HepG2 (cell line): Measurements from ENCODE around the gene KCNJ14. TPM values are rescaled to one million over a fixed set of nuclear protein-coding genes. Genes with fewer than 3 reads are reported as not detected.

Source experiments
- ATM ChIP-seq: fragments of 450-650 bp; IDR thresholded peaks from 2 replicates; pipeline ENCODE4 v1.7.1; 2017; ENCODE audit warnings: mild to moderate bottlenecking, borderline replicate concordance
- CEBPG ChIP-seq: IDR thresholded peaks from 2 replicates; pipeline ENCODE4 v1.6.1; 2016
- ESRRA ChIP-seq: sonication (generic); formaldehyde crosslinking; IDR thresholded peaks from 2 replicates; pipeline ENCODE4 v1.5.1; 2020; ENCODE audit warnings: mild to moderate bottlenecking, low read depth, missing genetic modification reagents
- HNRNPLL ChIP-seq: fragments of 200-400 bp; formaldehyde crosslinking; IDR thresholded peaks from 2 replicates; pipeline ENCODE4 v1.6.1; 2017; ENCODE audit warnings: mild to moderate bottlenecking, low read depth, low read length; ENCODE audit not compliant: poor library complexity, severe bottlenecking
- KLF13 ChIP-seq: sonication (generic); formaldehyde crosslinking; IDR thresholded peaks from 2 replicates; pipeline ENCODE4 v1.4.0; 2020; ENCODE audit warnings: mild to moderate bottlenecking, missing genetic modification reagents
- RFX1 ChIP-seq: fragments of 450-650 bp; IDR thresholded peaks from 2 replicates; pipeline ENCODE4 v1.6.1; 2017
- ZBTB40 ChIP-seq, 2 experiments: fragments of 450-650 bp in 1 of 2; sonication (generic) in 1 of 2; formaldehyde crosslinking in 1 of 2; IDR thresholded peaks; 2 replicates each; pipeline versions ENCODE4 v1.6.1 to v1.8.0; 2016 to 2022; ENCODE audit warnings: antibody characterized with exemption in 1 of 2, mild to moderate bottlenecking in 1 of 2, missing genetic modification reagents in 1 of 2
- ZNF33A ChIP-seq: sonication (generic); formaldehyde crosslinking; IDR thresholded peaks from 2 replicates; pipeline ENCODE4 v1.5.1; 2020; ENCODE audit warnings: missing genetic modification reagents, mild to moderate bottlenecking, moderate library complexity, borderline replicate concordance
- polyA plus RNA-seq, 8 experiments: library from polyadenylated mRNA; depleted of rRNA in 3 of 8; stranded (reverse) in 7 of 8; unstranded in 1 of 8; fragments of >200 nt; fragmentation: Illumina TruSeq in 4 of 8; extraction: Trizol in 4 of 8; gene quantifications; 2 replicates each; pipeline versions ENCODE4 v1.2.1 to v1.2.3, GENCODE V29; 2011 to 2016; ENCODE audit warnings: low read depth in 4 of 8, missing spikeins in 1 of 8, mixed read lengths in 1 of 8; ENCODE audit not compliant: insufficient read depth in 1 of 8
- total RNA-seq, 5 experiments: library from RNA; depleted of rRNA; stranded (reverse); fragments of >200 nt; fragmentation: Illumina TruSeq; extraction: Trizol; gene quantifications; 2 replicates each; pipeline ENCODE4 v1.2.3, GENCODE V29; 2016; ENCODE audit warnings: low read depth in 1 of 5
- TF ChIP-seq, protein P1 (sequence below): IDR thresholded peaks from 2 replicates; pipeline ENCODE4 v1.6.1; 2012; ENCODE audit warnings: low read length, improper control_type of control experiment
- TF ChIP-seq, protein P2 (sequence below): IDR thresholded peaks from 2 replicates; pipeline ENCODE4 v1.4.0; 2020; ENCODE audit warnings: mild to moderate bottlenecking, missing genetic modification reagents
- TF ChIP-seq, protein P3 (sequence below): sonication (generic); formaldehyde crosslinking; IDR thresholded peaks from 2 replicates; pipeline ENCODE4 v1.8.0; 2022; ENCODE audit warnings: mild to moderate bottlenecking, missing genetic modification reagents; ENCODE audit not compliant: insufficient replicate concordance

KCNJ14 gene
- total and polyA plus RNA-seq, 2 of the 13 experiments (the other 11 are each of a cell fraction or from before 2014, with no cell fraction given), result 0.20 to 0.51 TPM

- TF ChIP-seq ZNF33A (CRISPR knock-in tag) (no peak), HNRNPLL (peak; percentile 72), ESRRA (no peak), ATM (no peak), RFX1 (peak; percentile 100), CEBPG (CRISPR knock-in tag) (no peak), ZBTB40 (IDR thresholded peaks at IDR 0.05) (no peak), ZBTB40 (CRISPR knock-in tag; IDR thresholded peaks at IDR 0.05) (no peak), KLF13 (no peak)
- TF ChIP-seq, protein P1, sequence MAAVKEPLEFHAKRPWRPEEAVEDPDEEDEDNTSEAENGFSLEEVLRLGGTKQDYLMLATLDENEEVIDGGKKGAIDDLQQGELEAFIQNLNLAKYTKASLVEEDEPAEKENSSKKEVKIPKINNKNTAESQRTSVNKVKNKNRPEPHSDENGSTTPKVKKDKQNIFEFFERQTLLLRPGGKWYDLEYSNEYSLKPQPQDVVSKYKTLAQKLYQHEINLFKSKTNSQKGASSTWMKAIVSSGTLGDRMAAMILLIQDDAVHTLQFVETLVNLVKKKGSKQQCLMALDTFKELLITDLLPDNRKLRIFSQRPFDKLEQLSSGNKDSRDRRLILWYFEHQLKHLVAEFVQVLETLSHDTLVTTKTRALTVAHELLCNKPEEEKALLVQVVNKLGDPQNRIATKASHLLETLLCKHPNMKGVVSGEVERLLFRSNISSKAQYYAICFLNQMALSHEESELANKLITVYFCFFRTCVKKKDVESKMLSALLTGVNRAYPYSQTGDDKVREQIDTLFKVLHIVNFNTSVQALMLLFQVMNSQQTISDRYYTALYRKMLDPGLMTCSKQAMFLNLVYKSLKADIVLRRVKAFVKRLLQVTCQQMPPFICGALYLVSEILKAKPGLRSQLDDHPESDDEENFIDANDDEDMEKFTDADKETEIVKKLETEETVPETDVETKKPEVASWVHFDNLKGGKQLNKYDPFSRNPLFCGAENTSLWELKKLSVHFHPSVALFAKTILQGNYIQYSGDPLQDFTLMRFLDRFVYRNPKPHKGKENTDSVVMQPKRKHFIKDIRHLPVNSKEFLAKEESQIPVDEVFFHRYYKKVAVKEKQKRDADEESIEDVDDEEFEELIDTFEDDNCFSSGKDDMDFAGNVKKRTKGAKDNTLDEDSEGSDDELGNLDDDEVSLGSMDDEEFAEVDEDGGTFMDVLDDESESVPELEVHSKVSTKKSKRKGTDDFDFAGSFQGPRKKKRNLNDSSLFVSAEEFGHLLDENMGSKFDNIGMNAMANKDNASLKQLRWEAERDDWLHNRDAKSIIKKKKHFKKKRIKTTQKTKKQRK, result peak; percentile 86
- TF ChIP-seq, protein P2, sequence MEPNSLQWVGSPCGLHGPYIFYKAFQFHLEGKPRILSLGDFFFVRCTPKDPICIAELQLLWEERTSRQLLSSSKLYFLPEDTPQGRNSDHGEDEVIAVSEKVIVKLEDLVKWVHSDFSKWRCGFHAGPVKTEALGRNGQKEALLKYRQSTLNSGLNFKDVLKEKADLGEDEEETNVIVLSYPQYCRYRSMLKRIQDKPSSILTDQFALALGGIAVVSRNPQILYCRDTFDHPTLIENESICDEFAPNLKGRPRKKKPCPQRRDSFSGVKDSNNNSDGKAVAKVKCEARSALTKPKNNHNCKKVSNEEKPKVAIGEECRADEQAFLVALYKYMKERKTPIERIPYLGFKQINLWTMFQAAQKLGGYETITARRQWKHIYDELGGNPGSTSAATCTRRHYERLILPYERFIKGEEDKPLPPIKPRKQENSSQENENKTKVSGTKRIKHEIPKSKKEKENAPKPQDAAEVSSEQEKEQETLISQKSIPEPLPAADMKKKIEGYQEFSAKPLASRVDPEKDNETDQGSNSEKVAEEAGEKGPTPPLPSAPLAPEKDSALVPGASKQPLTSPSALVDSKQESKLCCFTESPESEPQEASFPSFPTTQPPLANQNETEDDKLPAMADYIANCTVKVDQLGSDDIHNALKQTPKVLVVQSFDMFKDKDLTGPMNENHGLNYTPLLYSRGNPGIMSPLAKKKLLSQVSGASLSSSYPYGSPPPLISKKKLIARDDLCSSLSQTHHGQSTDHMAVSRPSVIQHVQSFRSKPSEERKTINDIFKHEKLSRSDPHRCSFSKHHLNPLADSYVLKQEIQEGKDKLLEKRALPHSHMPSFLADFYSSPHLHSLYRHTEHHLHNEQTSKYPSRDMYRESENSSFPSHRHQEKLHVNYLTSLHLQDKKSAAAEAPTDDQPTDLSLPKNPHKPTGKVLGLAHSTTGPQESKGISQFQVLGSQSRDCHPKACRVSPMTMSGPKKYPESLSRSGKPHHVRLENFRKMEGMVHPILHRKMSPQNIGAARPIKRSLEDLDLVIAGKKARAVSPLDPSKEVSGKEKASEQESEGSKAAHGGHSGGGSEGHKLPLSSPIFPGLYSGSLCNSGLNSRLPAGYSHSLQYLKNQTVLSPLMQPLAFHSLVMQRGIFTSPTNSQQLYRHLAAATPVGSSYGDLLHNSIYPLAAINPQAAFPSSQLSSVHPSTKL (CRISPR knock-in tag), result no peak
- TF ChIP-seq, protein P3, sequence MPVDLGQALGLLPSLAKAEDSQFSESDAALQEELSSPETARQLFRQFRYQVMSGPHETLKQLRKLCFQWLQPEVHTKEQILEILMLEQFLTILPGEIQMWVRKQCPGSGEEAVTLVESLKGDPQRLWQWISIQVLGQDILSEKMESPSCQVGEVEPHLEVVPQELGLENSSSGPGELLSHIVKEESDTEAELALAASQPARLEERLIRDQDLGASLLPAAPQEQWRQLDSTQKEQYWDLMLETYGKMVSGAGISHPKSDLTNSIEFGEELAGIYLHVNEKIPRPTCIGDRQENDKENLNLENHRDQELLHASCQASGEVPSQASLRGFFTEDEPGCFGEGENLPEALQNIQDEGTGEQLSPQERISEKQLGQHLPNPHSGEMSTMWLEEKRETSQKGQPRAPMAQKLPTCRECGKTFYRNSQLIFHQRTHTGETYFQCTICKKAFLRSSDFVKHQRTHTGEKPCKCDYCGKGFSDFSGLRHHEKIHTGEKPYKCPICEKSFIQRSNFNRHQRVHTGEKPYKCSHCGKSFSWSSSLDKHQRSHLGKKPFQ (CRISPR knock-in tag), result no peak
These were observed 13.5 kb downstream of the KCNJ14 start (continued) for GRCh38 chr19:48468772-48469288.
